Measurements from ENCODE around the gene UBE2N.

GRCh38 chr12:93417967-93418480, 23.7 kb downstream of the UBE2N start:
- TF ChIP-seq EZH2 (IDR thresholded peaks at IDR 0.05) (no peak), POLR2AphosphoS5 (IDR thresholded peaks at IDR 0.05; ENCODE audit: borderline replicate concordance, low read depth, low read length) (no peak), FOXP2 (optimal IDR thresholded peaks at IDR 0.05; ENCODE audit: control extremely low read depth, extremely low read length, insufficient read depth) (no peak)

Data from SK-N-MC (cell line).